GM12865 (cell line): ENCODE data around the gene EPG5.
"Not testable (repeated sequence)": the region's sequence is repeated elsewhere in the genome, so short reads cannot be mapped to it uniquely, and the experiment has no call there.

ENCODE experiments used
- DNase-seq: peaks from one replicate; pipeline ENCODE4 v3.0.0; 2010; ENCODE audit warnings: low read depth
- H3K4me3 ChIP-seq: 2 replicates; pipeline ENCODE4 v1.5.1; 2011; ENCODE audit warnings: mild to moderate bottlenecking, low read depth, low read length, control low read depth
- TF ChIP-seq, protein P1 (sequence below): IDR thresholded peaks from 2 replicates; pipeline ENCODE4 v1.5.1; 2011; ENCODE audit warnings: low read length, control low read depth, low read depth, inconsistent platforms; ENCODE audit not compliant: insufficient read depth; ENCODE audit errors: missing control alignments

Gene EPG5

GRCh38 chr18:45828917-45829811, 138.0 kb downstream of the EPG5 start:
- TF ChIP-seq, protein P1, sequence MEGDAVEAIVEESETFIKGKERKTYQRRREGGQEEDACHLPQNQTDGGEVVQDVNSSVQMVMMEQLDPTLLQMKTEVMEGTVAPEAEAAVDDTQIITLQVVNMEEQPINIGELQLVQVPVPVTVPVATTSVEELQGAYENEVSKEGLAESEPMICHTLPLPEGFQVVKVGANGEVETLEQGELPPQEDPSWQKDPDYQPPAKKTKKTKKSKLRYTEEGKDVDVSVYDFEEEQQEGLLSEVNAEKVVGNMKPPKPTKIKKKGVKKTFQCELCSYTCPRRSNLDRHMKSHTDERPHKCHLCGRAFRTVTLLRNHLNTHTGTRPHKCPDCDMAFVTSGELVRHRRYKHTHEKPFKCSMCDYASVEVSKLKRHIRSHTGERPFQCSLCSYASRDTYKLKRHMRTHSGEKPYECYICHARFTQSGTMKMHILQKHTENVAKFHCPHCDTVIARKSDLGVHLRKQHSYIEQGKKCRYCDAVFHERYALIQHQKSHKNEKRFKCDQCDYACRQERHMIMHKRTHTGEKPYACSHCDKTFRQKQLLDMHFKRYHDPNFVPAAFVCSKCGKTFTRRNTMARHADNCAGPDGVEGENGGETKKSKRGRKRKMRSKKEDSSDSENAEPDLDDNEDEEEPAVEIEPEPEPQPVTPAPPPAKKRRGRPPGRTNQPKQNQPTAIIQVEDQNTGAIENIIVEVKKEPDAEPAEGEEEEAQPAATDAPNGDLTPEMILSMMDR = no peak
- H3K4me3 ChIP-seq = no peak overlapping the region
- DNase-seq = no peak

DNA sequence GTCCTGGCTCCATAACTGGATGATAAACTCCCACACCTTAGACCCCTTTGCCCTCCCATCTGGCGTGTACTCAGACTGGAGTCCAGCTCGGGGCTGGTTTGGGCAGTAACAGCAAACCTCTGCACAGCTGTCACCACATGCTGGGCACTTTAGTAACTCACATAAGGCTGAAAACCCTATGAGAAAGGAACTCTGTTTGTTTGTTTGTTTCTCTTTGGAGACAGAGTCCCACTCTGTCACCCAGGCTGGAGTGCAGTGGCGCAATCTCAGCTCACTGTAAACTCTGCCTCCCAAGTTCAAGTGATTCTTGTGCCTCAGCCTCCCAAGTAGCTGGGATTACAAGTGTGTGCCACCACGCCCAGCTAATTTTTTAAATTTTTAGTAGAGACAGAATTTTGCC, 140.4 kb downstream of the EPG5 start:
- not testable (repeated sequence) for DNase-seq, H3K4me3 ChIP-seq

- H3K4me3 ChIP-seq = no peak overlapping the region
- no peak for DNase-seq
- TF ChIP-seq, protein P1 = no peak
Observed at GRCh38 chr18:45826084-45826483, 141.0 kb downstream of the EPG5 start.

DNA sequence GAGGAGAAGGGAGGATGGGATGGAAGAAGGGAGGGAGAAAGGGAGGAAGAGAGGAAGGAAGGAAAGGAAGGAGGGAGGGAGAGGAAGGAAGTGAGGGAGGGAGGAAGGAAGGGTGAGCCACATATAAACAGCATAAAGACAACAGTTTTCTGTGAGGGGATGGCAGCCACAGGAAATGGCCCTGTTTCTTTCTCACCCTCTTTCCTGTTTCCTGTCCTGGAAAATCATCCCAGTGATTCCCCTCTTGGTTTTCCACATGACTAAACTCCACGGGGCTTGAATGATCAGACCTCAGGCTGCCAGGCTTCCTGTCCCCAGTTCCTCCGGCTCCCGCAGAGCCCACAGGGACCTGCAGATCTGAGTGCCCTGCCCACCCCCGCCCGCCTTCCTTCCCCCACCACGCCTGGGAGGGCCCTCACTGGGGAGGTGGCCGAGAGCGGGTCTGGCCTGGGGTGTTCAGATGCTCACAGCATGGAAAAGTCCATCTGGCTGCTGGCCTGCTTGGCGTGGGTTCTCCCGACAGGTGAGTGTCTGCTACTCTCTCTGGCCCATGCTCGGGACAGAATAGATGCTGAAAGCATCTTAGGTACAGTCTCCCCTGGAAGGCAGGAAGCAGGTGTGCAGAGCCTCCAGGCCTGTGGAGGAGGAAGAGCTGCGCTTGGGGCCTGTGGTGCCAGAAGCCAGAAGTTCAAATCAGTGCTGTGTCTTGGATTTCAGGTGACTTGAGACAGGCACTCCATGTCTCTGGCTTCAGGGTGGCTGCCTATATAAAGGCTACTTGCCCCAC, 141.7 kb downstream of the EPG5 start, which contains the start of gene SIGLEC15:
Gene SIGLEC15 (plus strand): TSS at position 418 of the 787 bp plus-strand sequence. CDS start 54 bp downstream, at position 472.
- no peak for DNase-seq
- TF ChIP-seq, protein P1 = no peak
- H3K4me3 ChIP-seq = no peak within 1 kb of the TSS

- TF ChIP-seq, protein P1 = no peak
- no peak overlapping the region for H3K4me3 ChIP-seq
- DNase-seq = no peak
Observed at GRCh38 chr18:45821711-45822110, 145.4 kb downstream of the EPG5 start.

DNA sequence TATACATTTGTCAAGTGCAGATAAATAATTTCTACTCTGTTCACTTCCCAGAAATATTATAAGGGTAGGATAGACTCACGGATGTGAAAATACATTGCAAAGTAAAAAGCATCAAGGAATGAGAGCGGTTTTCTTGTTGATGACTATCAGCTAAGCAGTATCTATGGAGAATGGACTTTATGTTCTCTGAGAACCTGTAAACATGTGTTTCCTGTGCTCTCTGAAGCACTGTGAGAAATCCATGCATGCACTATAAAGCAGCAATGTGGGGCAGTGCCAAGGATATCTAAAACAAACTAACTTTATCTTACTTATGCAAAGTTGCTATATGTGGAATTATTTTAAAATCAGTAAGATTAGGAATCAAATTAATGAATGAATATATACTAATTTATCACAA, 146.1 kb downstream of the EPG5 start:
- DNase-seq = no peak
- TF ChIP-seq, protein P1 = no peak

GRCh38 chr18:45820106-45820745, 146.9 kb downstream of the EPG5 start:
- DNase-seq = no peak
- TF ChIP-seq, protein P1 = no peak
- H3K4me3 ChIP-seq = no peak overlapping the region

More for the DNA sequence above, 146.1 kb downstream of the EPG5 start:
- H3K4me3 ChIP-seq = no peak overlapping the region

- not testable (repeated sequence) for H3K4me3 ChIP-seq, DNase-seq
Observed at GRCh38 chr18:45818765-45819164, 148.4 kb downstream of the EPG5 start.
